Measurements from ENCODE around the gene HOXD8. TPM values are rescaled to one million over a fixed set of nuclear protein-coding genes. Genes with fewer than 3 reads are reported as not detected.

HOXD8 gene
- total and polyA plus RNA-seq, 9 donors, result 13.9 to 39.3 (median 26.2) TPM

GRCh38 chr2:176155356-176156044, 26.0 kb downstream of the HOXD8 start:
- WGBS (ENCODE audit: insufficient coverage), result 67% methylated on average over 1 of the region's 6 CpGs
- peaks cover 30% of the 10 kb centered on the region for H3K4me1 ChIP-seq (ENCODE audit: control insufficient read depth, insufficient read depth, low read length)
- H3K4me3 ChIP-seq (ENCODE audit: low read length), result no peak overlapping the region
- H3K27ac ChIP-seq (ENCODE audit: low read length), result no peak overlapping the region
- no peak for DNase-seq
- no peaks in the 10 kb centered on the region for H3K9me3 ChIP-seq (replicated peaks; ENCODE audit: control insufficient read depth, low read depth, low read length)
- peaks cover 85% of the 10 kb centered on the region for H3K27me3 ChIP-seq (ENCODE audit: control insufficient read depth, insufficient read depth, low read length)
- H3K36me3 ChIP-seq (ENCODE audit: control insufficient read depth, insufficient read depth, low read length), result peaks cover 18% of the 10 kb centered on the region

GRCh38 chr2:176156301-176156806, 26.8 kb downstream of the HOXD8 start:
- Histone ChIP-seq H3K36me3 (ENCODE audit: control insufficient read depth, insufficient read depth, low read length) (peaks cover 15% of the 10 kb centered on the region), H3K27me3 (ENCODE audit: control insufficient read depth, insufficient read depth, low read length) (peaks cover 85% of the 10 kb centered on the region)

GRCh38 chr2:176156807-176157498, 27.4 kb downstream of the HOXD8 start, which contains the start of gene HOXD3:
Gene HOXD3, plus strand, starts transcription at chr2:176157307. Its CDS starts 11,808 bp downstream, at chr2:176169115.
- Histone ChIP-seq H3K36me3 (ENCODE audit: control insufficient read depth, insufficient read depth, low read length) (peaks cover 15% of the 10 kb centered on the region), H3K9me3 (replicated peaks; ENCODE audit: control insufficient read depth, low read depth, low read length) (no peaks in the 10 kb centered on the region), H3K27me3 (ENCODE audit: control insufficient read depth, insufficient read depth, low read length) (peaks cover 85% of the 10 kb centered on the region), H3K4me1 (ENCODE audit: control insufficient read depth, insufficient read depth, low read length) (peaks cover 38% of the 10 kb centered on the region), H3K27ac (ENCODE audit: low read length) (no peak within 1 kb of the TSS), H3K4me3 (ENCODE audit: low read length) (peak within 1 kb of the TSS; percentile 10)
- DNase-seq, result no peak
- 29% methylated on average over 33 of the region's 48 CpGs for WGBS (ENCODE audit: insufficient coverage)

More at GRCh38 chr2:176156301-176156806, 26.8 kb downstream of the HOXD8 start:
- peaks cover 34% of the 10 kb centered on the region for H3K4me1 ChIP-seq (ENCODE audit: control insufficient read depth, insufficient read depth, low read length)
- 81% methylated on average over 3 of the region's 8 CpGs for WGBS (ENCODE audit: insufficient coverage)
- H3K9me3 ChIP-seq (replicated peaks; ENCODE audit: control insufficient read depth, low read depth, low read length), result no peaks in the 10 kb centered on the region
- H3K27ac ChIP-seq (ENCODE audit: low read length), result no peak overlapping the region
- DNase-seq, result no peak
- H3K4me3 ChIP-seq (ENCODE audit: low read length), result no peak overlapping the region

GRCh38 chr2:176157499-176158185, 28.1 kb downstream of the HOXD8 start:
- Histone ChIP-seq H3K36me3 (ENCODE audit: control insufficient read depth, insufficient read depth, low read length) (peaks cover 12% of the 10 kb centered on the region), H3K27me3 (ENCODE audit: control insufficient read depth, insufficient read depth, low read length) (peaks cover 85% of the 10 kb centered on the region), H3K4me3 (ENCODE audit: low read length) (peak overlapping the region; percentile 10), H3K9me3 (replicated peaks; ENCODE audit: control insufficient read depth, low read depth, low read length) (no peaks in the 10 kb centered on the region), H3K4me1 (ENCODE audit: control insufficient read depth, insufficient read depth, low read length) (peaks cover 45% of the 10 kb centered on the region), H3K27ac (ENCODE audit: low read length) (no peak overlapping the region)
- DNase-seq, result no peak
- WGBS (ENCODE audit: insufficient coverage), result 42% methylated on average over 38 of the region's 43 CpGs

GRCh38 chr2:176158186-176158591, 28.7 kb downstream of the HOXD8 start:
- no peak overlapping the region for H3K4me3 ChIP-seq (ENCODE audit: low read length)
- H3K27ac ChIP-seq (ENCODE audit: low read length), result no peak overlapping the region
- H3K4me1 ChIP-seq (ENCODE audit: control insufficient read depth, insufficient read depth, low read length), result peaks cover 51% of the 10 kb centered on the region
- H3K27me3 ChIP-seq (ENCODE audit: control insufficient read depth, insufficient read depth, low read length), result peaks cover 85% of the 10 kb centered on the region
- no peaks in the 10 kb centered on the region for H3K9me3 ChIP-seq (replicated peaks; ENCODE audit: control insufficient read depth, low read depth, low read length)
- no peak for DNase-seq
- WGBS (ENCODE audit: insufficient coverage), result 60% methylated on average over 11 of the region's 22 CpGs
- H3K36me3 ChIP-seq (ENCODE audit: control insufficient read depth, insufficient read depth, low read length), result peaks cover 9% of the 10 kb centered on the region

GRCh38 chr2:176158855-176159662, 29.6 kb downstream of the HOXD8 start:
- H3K4me3 ChIP-seq (ENCODE audit: low read length), result no peak overlapping the region
- H3K36me3 ChIP-seq (ENCODE audit: control insufficient read depth, insufficient read depth, low read length), result peaks cover 3% of the 10 kb centered on the region
- peaks cover 90% of the 10 kb centered on the region for H3K27me3 ChIP-seq (ENCODE audit: control insufficient read depth, insufficient read depth, low read length)
- 43% methylated on average over 22 of the region's 39 CpGs for WGBS (ENCODE audit: insufficient coverage)
- no peak overlapping the region for H3K27ac ChIP-seq (ENCODE audit: low read length)
- no peak for DNase-seq
- peaks cover 51% of the 10 kb centered on the region for H3K4me1 ChIP-seq (ENCODE audit: control insufficient read depth, insufficient read depth, low read length)
- peaks cover 3% of the 10 kb centered on the region for H3K9me3 ChIP-seq (replicated peaks; ENCODE audit: control insufficient read depth, low read depth, low read length)

- peak overlapping the region; percentile 26 for H3K4me3 ChIP-seq (ENCODE audit: low read length)
- no peak for DNase-seq
- 28% methylated on average over 36 of the region's 44 CpGs for WGBS (ENCODE audit: insufficient coverage)
- H3K4me1 ChIP-seq (ENCODE audit: control insufficient read depth, insufficient read depth, low read length), result peaks cover 55% of the 10 kb centered on the region
- H3K36me3 ChIP-seq (ENCODE audit: control insufficient read depth, insufficient read depth, low read length), result no peaks in the 10 kb centered on the region
- peaks cover 94% of the 10 kb centered on the region for H3K27me3 ChIP-seq (ENCODE audit: control insufficient read depth, insufficient read depth, low read length)
- no peak overlapping the region for H3K27ac ChIP-seq (ENCODE audit: low read length)
- H3K9me3 ChIP-seq (replicated peaks; ENCODE audit: control insufficient read depth, low read depth, low read length), result peaks cover 3% of the 10 kb centered on the region
Measured at GRCh38 chr2:176159663-176160250, 30.3 kb downstream of the HOXD8 start.

GRCh38 chr2:176160251-176160985, 30.9 kb downstream of the HOXD8 start:
- peak; percentile 60 for DNase-seq
- Histone ChIP-seq H3K4me3 (ENCODE audit: low read length) (peak overlapping the region; percentile 26), H3K4me1 (ENCODE audit: control insufficient read depth, insufficient read depth, low read length) (peaks cover 62% of the 10 kb centered on the region), H3K27me3 (ENCODE audit: control insufficient read depth, insufficient read depth, low read length) (peaks cover 96% of the 10 kb centered on the region), H3K36me3 (ENCODE audit: control insufficient read depth, insufficient read depth, low read length) (no peaks in the 10 kb centered on the region), H3K9me3 (replicated peaks; ENCODE audit: control insufficient read depth, low read depth, low read length) (peaks cover 3% of the 10 kb centered on the region), H3K27ac (ENCODE audit: low read length) (no peak overlapping the region)
- 29% methylated on average over 37 of the region's 50 CpGs for WGBS (ENCODE audit: insufficient coverage)

Measured in muscle of leg (tissue), 11 donors.